ENCODE results near the gene EXOSC2.
"Not testable (repeated sequence)": the region's sequence is repeated elsewhere in the genome, so short reads cannot be mapped to it uniquely, and the experiment has no call there.

The EXOSC2 gene

DNA sequence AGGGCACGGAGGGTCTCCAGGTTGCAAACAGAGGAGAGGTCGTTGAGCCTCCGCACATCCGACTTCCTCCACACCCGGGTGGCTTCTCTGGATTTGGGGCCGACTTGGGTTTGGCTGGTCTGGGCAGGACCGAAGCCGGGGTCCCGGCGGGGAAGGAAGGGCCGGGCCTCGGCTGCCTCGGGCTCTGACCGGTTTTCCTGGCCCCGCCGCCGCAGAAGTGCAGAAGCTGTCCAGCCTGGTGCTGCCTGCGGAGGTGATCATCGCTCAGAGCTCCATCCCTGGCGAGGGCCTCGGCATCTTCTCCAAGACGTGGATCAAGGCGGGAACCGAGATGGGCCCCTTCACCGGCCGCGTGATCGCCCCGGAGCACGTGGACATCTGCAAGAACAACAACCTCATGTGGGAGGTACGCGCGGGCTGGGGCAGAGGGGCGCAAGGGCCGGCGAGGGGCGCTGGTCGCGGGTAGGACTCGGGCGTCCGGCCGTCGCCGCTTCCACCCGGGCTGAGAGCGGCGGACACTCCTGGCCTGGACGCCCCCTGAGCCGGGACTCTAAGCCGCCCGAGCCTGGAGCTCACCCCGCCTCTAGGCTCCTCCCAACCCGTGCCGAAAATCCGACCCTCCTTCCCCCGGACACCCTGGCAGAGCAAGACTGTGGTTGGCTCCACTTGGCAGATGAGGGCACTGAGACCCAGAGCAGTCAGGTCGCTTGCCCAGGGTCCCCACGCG lies 27.0 kb upstream of the EXOSC2 start:
- Histone ChIP-seq H3K27ac (no peak overlapping the region), H3K4me3 (no peak overlapping the region)

DNA sequence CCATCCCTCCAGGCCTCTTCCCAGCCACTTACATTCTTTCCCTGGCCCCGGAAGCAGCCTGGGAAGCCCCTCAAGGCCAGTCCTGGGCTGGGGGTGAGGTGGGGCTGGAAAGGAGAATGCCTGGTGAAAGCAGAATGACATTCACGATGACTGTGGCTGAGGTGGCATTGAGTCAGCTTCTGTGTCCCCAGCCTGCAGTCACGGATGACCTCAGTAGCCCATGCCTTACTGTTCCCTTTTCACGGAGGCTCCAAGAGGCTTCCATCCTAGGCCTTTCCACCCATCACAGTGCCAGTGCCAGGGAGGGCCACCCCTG lies 26.5 kb upstream of the EXOSC2 start:
- H3K4me3 ChIP-seq = no peak overlapping the region
- no peak overlapping the region for H3K27ac ChIP-seq

DNA sequence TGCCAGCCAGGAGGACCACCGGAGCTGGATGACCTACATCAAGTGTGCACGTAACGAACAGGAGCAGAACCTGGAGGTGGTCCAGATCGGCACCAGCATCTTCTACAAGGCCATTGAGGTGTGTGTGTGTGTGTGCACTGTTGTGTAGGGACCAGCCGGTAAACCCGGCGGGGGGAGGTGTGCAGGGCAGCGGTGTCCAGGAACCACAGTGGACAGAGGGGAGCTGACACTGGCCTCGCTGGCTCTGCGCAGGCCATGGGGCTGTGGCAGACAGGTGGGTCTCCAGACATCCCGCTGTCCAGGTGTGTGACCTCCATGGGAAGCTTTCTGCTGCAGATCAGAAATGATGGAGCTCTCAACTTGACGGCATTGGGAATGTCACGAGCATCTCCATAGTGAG lies 25.4 kb upstream of the EXOSC2 start:
- H3K27ac ChIP-seq = no peak overlapping the region

DNA sequence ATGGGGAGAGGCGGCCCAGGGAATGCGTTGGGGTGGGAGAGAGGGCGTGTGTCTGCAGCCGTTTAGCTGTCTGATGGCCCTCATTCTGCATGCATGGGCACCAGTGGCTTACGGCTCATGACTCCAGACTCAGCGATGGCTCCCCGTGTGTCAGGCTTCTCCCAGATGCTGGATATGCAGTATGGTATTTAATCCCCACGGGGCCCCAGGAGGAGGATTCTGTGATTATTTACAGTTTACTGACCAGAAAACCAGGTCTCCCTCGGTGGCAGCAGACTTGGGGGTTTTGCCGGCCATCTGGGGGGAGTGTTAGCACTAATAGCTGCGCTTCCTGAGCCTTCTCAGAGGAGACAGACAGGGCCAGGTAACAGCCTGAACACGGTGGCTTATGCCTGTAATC lies 24.9 kb upstream of the EXOSC2 start:
- Histone ChIP-seq H3K27ac (no peak overlapping the region), H3K4me3 (no peak overlapping the region)

More for the DNA sequence above, 25.4 kb upstream of the EXOSC2 start:
- H3K4me3 ChIP-seq = no peak overlapping the region

DNA sequence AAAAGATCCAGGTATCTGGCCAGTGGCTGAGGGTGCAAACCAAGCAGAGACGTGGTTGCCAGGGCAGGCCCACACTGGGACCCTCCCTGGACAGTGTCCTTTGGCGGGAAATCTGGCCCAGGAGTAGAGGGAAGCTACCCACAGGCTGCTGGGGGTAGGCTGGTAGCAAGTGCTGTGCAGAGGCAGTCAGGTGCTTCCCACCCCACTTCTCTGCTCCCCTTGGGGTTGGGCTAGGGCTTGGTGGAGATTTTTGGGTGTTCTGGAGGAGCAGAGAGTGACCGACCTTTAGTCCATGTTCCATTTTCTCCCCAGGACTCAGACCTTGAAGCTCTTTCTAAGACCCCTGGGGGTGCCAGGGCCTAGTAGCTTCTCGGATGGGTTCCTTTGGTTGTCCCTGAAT lies 23.6 kb upstream of the EXOSC2 start:
- no peak overlapping the region for H3K4me3 ChIP-seq
- no peak overlapping the region for H3K27ac ChIP-seq

DNA sequence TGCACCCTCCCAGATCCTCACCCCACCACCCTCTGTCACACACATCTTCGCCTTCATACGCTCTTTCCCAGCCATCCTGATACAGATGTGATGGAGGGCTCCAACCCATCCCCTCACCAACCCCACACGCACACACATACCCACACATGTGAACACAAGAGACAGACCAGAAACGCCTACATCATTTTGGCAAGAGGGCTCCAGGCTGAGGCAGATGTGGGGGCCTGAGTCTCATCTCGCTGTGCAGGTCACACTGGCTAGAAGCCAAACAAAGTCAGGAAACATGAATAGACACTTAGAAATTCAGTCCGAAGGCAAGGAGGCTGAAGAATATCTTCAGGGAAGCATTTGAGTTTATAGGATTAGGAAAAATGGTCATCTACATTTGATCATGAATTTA lies 22.9 kb upstream of the EXOSC2 start:
- Histone ChIP-seq H3K27ac (no peak overlapping the region), H3K4me3 (no peak overlapping the region)

DNA sequence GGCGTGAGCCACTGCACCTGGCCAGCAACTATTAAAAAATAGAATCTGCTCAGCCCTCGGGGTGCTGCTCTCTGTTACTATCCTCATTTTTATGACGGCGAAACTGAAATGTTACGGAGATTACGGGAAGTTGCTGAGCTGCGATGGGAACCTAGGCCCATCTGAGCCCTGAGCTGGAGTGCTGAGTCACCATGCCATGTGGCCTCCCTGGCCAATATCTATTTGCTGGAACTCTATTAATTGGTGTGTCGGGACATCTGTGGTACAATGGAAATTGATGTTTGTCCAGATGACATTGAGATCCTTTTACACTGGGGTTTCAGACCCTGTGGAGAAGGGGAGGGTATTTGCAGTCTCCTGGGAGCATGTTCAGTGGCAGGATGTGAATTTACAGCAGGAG lies 21.1 kb upstream of the EXOSC2 start:
- no peak overlapping the region for H3K4me3 ChIP-seq

DNA sequence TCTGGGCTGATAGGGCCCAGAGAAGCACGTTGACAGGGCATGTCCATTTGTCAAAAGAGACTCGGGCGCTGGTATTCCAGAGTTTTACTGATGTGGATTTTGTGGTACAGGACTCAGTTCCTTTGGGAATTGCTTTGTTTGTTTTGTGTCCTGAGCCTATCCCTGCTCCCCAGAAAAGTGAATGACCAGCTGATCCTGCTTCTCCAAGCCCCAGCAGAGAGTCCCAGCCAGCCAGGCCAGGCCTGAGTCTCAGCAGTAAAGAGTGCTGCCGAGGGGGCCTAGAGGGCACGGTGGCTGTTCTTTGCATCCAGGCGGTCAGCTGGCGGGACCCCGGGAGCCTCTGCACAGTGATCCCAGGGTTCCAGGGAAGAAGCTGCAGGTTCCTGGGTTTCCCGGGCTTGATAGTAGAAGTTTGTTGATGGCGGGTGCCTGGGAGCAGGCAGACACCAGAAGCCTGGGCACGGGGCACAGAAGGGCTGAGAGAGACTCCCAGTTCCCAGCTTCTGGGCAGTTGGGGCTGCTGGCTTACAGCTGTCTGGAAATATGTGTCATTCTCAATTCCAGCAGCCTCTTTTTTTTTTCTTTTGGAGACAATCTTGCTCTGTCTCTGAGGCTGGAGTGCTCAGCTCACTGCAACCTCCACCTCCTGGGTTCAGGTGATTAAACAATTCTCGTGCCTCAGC lies 20.5 kb upstream of the EXOSC2 start:
- H3K4me3 ChIP-seq = no peak overlapping the region

More for the DNA sequence above, 21.1 kb upstream of the EXOSC2 start:
- no peak overlapping the region for H3K27ac ChIP-seq

DNA sequence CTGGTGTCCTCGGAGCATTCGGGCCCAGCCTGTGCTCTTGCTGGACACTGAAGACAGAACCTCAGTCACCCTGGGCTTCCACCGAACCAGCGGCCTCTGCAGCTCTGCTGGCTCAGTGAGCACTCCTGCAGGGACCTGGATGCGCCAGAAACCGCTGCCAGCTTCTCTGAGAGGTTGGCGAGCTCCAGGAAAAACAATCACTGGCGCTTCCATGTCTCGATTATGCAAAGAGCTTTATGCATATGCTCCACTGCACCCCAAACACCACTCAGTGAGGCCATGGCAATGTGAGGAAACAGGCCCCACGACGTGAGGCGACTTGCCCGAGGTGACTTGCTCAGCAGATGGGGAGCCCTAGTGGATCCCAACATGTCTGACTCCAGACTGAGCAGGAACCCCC lies 18.2 kb upstream of the EXOSC2 start:
- no peak overlapping the region for H3K4me3 ChIP-seq
- no peak overlapping the region for H3K27ac ChIP-seq

More for the DNA sequence above, 20.5 kb upstream of the EXOSC2 start:
- H3K27ac ChIP-seq = no peak overlapping the region

DNA sequence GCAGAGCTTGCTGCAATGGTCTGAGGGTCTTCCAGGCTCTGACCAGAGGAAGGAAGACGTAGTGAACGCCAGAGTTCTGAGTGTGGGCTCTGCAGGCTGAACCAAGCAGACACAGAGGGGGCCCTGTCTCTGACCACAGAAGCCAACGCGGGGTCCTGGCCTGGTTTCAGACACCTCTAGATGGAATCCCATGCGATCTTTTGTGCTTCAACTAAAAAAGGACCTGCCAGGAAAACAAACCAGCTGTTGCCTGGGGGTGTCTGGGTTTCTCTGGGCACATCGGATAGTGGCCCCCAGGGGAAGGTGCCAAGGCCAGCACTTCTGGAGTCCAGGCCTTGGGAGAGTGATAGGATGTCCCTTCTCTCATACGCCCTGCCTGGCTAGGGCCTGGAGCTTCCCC lies 16.3 kb upstream of the EXOSC2 start:
- Histone ChIP-seq H3K27ac (no peak overlapping the region), H3K4me3 (no peak overlapping the region)

DNA sequence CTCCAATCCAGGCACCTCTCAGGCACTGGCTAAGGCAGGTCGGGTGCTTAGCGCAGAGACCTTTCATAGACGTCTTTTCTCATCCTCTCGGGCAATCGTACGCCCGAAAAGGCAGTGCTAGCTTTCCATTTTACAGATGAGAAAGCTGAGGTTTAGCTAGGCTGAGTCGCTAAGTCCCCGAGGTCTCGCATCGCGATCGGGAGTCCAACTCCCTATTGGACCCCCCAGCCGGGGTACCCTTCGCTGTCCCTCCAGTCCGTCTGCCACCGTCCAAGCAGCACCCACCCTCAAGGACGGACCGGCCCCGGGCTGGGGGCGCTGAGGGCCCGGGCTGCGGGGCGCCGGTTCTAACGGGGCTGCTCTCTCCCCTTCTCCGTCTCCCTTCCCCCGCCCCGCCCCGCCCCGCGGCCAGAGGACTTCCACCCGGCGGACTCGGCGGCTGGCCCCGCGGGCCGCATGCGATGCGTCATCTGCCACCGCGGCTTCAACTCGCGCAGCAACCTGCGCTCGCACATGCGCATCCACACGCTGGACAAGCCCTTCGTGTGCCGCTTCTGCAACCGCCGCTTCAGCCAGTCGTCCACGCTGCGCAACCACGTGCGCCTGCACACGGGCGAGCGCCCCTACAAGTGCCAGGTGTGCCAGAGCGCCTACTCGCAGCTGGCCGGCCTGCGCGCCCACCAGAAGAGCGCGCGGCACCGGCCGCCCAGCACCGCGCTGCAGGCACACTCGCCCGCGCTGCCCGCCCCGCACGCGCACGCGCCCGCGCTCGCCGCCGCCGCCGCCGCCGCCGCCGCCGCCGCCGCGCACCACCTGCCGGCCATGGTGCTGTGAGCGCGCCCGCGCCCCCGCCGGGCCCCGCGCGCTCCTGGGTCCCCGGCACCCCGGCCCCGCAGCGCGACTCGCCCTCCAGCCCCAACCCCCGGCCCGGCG lies 12.5 kb upstream of the EXOSC2 start:
- H3K4me3 ChIP-seq = peak overlapping the region; percentile 39 to 47 (median 43)
- H3K27ac ChIP-seq = peak overlapping the region in 1 of 21 experiments; percentile 7

DNA sequence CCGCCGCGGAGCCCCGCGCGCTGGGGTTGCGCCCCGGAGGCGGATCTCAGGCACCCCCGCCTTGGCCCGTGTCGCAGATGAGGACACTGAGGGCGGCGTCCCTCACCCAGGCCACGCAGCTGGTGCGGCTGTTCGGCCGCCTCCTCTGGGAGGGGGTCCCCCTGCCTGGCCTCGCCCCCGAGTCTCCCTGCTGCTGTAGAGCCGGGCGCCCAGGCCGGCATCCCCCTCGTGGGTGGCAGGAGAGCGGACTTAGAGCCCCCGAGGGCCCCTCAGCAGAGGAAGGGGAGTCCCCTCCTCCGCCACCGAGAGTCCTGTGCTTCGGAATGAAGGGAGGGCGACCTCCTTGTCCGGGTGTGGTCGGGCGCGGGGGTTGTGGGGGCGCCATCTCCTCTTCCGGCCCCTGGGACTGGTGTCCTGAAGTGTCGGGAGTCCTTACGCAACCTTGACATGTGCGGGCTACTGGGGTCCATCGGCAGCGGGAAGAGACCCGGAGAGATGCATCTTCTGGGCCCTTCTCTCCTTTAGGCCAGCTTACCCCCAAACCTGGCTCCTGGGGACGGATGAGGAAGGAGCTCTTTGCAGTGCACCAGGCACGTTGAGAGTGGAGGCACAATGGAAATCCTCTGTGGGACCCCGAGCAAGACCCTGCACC lies 11.7 kb upstream of the EXOSC2 start:
- Histone ChIP-seq H3K4me3 (peak overlapping the region; percentile 39 to 47 (median 43)), H3K27ac (peak overlapping the region in 3 of 21 experiments; percentile 8 to 44 (median 44))

DNA sequence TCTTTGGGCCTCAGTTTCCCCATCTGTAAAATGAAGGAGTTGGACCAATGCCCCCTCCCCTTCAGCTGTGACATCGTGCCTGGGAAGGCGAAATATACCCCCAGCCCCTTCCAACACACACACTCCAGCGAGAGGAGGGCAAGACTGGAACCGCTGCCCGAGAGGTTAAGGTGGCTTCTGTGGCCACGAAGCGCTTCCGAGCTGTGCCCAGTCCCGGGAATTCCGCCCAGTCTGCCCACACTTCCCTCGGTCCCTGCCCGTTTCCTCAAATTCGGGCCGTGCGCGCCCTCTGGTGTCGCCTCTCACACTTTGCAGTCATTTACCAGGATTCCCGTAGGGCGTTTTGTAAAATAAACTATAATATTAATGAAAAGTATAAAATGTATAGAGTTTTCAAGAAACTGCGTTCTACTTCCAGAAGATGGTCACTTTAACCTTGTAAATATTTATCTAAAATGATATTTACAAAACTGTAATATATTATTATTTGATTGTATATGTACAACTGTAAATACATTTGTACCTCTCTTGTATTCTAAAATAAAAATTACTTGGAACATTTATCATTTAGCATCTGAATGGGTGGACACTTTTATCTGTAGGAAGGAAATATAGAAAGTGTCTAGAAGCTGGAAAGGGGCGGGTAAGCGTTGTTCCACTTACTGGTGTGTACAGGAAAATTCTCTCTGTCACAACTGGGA lies 11.0 kb upstream of the EXOSC2 start:
- Histone ChIP-seq H3K4me3 (peak overlapping the region in 6 of 7 experiments; percentile 39 to 47 (median 44)), H3K27ac (peak overlapping the region in 1 of 21 experiments; percentile 44)

DNA sequence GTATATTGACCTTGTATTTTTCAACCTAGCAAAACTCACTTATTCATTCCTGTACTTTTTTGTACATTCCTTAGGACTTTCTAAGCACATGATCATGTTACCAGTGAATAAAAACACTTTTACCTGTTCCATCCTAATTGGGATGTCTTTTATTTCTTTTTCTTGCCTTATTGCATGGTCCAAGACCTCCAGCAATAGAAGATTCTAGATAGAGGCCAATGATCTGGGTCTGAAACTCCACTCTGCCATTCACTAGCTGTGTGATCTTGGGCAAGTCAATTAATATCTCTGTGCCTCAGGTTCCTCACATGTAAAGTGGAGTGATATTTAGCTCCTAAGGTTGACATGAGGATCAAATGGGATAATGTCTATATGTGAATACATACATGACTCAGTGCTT lies 8.5 kb upstream of the EXOSC2 start:
- Histone ChIP-seq H3K4me3 (no peak overlapping the region), H3K27ac (no peak overlapping the region)

DNA sequence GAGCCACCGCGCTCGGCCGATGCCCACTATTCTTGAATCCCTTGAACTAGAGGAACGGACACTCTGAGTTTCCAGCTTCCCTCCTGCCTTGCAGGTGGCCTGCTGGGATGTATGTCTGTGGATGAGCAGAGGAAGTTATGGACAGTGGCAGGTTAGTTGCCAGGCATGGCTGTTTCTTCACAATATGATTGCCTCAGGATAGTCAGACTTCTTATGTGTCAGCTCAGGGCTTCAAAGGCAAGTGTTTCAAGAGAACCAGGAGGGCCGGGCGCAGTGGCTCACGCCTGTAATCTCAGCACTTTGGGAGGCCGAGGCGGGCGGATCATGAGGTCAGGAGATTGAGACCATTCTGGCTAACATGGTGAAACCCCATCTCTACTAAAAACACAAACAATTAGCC lies 7.6 kb upstream of the EXOSC2 start:
- not testable (repeated sequence) for H3K27ac ChIP-seq, H3K4me3 ChIP-seq

DNA sequence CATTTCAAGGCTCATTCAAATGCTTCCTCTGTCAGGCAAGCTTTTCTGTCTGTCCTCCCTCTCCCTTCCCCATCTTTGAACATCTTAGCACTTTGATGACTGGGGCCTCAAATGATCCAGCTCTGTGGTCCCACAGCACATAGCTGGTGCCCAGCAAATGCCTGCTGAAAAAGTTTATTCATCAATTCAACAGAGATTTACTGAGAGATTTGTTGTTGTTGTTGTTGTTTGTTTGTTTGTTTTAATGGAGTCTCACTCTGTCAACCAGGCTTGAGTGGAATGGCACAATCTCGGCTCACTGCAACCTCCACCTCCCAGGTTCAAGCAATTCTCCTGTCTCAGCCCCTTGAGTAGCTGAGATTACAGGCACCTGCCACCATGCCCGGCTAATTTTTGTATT lies 6.0 kb upstream of the EXOSC2 start:
- no peak overlapping the region for H3K27ac ChIP-seq
- no peak overlapping the region for H3K4me3 ChIP-seq

DNA sequence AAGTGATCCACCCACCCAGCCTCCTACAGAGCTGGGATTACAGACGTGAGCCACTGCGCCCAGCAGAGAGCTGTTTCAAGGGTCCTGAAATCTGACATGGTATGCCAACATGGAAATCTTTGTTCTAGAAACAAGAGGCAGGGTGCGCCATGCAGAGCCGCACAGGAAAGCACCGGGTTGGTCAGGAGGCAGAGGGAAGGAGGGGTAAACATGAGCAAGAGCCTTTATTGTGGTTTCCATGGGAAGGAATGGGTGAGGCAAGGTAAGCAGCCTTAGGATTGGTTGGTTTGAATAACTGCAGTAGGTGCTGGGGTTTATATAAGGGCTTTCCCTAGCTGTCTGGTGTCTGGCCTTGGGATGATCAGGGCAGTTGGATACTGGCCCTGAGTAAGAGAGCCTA lies 5.5 kb upstream of the EXOSC2 start:
- no peak overlapping the region for H3K4me3 ChIP-seq
- H3K27ac ChIP-seq = no peak overlapping the region

DNA sequence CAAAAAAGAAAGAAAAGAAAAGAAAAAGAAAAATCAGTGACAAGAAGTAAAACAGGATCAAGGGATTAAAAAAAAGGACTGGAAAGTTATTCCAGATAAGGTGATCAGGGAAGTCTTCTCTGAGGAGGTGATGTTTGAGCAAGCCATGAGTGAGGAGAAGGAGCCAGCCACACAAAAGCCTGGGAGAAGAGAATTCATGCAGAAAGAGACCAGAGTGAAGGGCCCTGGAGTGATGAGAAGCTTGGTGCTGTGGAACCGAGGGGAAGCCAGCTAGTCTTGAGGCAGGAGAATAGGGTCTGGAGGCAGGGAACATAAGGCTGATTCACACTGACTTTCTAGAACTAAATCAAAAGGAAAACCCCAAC lies 4.0 kb upstream of the EXOSC2 start:
- peak overlapping the region in 3 of 21 experiments; percentile 4 to 59 (median 8) for H3K27ac ChIP-seq
- H3K4me3 ChIP-seq = peak overlapping the region in 3 of 7 experiments; percentile 4 to 18 (median 16)

DNA sequence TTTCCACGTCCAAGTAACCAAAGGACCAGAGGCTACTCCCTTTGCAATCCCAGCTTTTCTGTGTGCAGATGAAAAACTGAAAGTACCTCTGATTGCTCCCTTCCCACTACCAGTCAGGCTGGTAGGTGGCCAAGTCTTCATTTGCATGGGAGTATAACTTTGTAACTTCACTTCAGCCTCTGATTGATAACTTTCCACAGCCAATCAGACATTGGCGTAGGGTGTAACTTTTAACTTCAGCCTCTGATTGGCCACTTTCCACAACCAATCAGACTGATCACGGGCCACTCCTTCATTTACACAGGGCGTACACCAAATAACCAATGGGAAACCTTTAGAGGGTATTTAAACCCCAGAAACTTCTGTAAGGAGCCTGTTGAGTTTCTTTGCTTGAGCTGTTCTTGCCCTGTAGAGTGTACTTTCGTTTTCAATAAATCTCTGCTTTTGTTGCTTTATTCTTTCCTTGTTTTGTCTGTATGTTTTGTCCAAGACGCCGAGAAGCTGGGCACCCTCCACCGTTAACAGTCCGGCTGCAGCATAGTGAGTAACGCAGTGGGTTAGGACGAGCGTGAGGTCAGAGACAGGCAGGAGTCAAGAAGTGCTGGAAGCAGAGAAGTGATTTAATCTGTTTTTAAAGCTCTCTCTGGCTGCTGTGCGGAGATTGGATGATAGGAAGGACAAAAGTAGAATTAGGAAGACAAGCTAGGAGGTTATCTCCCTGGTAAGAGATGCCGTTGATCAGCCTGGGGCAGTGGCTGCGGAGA lies 3.5 kb upstream of the EXOSC2 start:
- peak overlapping the region in 6 of 21 experiments; percentile 4 to 59 (median 32) for H3K27ac ChIP-seq
- peak overlapping the region in 6 of 7 experiments; percentile 4 to 27 (median 16) for H3K4me3 ChIP-seq

All from skin epidermis (tissue), 12 donors.